SH-SY5Y (cell line): ENCODE measurements around the gene CFTR.

Source experiments
- GATA2 ChIP-seq: IDR thresholded peaks from 2 replicates; pipeline ENCODE4 v1.6.1; 2011; ENCODE audit warnings: mild to moderate bottlenecking, low read depth, low read length
- GATA3 ChIP-seq: IDR thresholded peaks from 2 replicates; pipeline ENCODE4 v1.6.1; 2011; ENCODE audit warnings: low read depth, mild to moderate bottlenecking, low read length, moderate library complexity

DNA sequence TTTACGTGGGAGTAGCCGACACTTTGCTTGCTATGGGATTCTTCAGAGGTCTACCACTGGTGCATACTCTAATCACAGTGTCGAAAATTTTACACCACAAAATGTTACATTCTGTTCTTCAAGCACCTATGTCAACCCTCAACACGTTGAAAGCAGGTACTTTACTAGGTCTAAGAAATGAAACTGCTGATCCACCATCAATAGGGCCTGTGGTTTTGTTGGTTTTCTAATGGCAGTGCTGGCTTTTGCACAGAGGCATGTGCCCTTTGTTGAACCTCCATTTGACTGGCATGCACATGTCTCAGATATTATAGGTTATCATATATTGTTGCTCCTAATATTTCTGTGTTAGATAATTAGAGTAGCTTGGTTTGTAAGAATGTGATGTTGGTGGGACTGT is 123.8 kb downstream of the CFTR start:
- TF ChIP-seq GATA2 (no peak), GATA3 (no peak)
